Measurements from ENCODE around the gene FLT1.

GRCh38 chr13:28392896-28393505 lies 101.9 kb downstream of the FLT1 start:
- TF ChIP-seq, protein P1, sequence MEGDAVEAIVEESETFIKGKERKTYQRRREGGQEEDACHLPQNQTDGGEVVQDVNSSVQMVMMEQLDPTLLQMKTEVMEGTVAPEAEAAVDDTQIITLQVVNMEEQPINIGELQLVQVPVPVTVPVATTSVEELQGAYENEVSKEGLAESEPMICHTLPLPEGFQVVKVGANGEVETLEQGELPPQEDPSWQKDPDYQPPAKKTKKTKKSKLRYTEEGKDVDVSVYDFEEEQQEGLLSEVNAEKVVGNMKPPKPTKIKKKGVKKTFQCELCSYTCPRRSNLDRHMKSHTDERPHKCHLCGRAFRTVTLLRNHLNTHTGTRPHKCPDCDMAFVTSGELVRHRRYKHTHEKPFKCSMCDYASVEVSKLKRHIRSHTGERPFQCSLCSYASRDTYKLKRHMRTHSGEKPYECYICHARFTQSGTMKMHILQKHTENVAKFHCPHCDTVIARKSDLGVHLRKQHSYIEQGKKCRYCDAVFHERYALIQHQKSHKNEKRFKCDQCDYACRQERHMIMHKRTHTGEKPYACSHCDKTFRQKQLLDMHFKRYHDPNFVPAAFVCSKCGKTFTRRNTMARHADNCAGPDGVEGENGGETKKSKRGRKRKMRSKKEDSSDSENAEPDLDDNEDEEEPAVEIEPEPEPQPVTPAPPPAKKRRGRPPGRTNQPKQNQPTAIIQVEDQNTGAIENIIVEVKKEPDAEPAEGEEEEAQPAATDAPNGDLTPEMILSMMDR (IDR thresholded peaks at IDR 0.05): no peak
- TF ChIP-seq POLR2AphosphoS5 (IDR thresholded peaks at IDR 0.05): no peak
